Muscle of leg (tissue), 16 donors: ENCODE results near the gene SAA4. TPM values are rescaled to one million over a fixed set of nuclear protein-coding genes. Genes with fewer than 3 reads are reported as not detected.
"Not testable (repeated sequence)": the region's sequence is repeated elsewhere in the genome, so short reads cannot be mapped to it uniquely, and the experiment has no call there.

Source experiments
- DNase-seq: peaks from one replicate; pipeline ENCODE4 v3.0.0; 2013
- H3K27ac ChIP-seq: one replicate; pipeline ENCODE4 v1.5.1; 2013; ENCODE audit warnings: mild to moderate bottlenecking, low read length, control low read depth
- H3K27me3 ChIP-seq: one replicate; pipeline ENCODE4 v1.6.1; 2013; ENCODE audit warnings: low read length; ENCODE audit not compliant: control insufficient read depth, insufficient read depth
- H3K36me3 ChIP-seq: one replicate; pipeline ENCODE4 v1.6.1; 2013; ENCODE audit warnings: low read length; ENCODE audit not compliant: control insufficient read depth, insufficient read depth
- H3K4me1 ChIP-seq: one replicate; pipeline ENCODE4 v1.6.1; 2013; ENCODE audit warnings: low read length; ENCODE audit not compliant: control insufficient read depth, insufficient read depth
- H3K4me3 ChIP-seq: one replicate; pipeline ENCODE4 v1.5.1; 2013; ENCODE audit warnings: low read length, control low read depth
- H3K9me3 ChIP-seq: replicated peaks from 2 replicates; pipeline ENCODE4 v1.6.1; 2013; ENCODE audit warnings: low read depth, low read length; ENCODE audit not compliant: control insufficient read depth
- WGBS: methylation state at CpG from one replicate; pipeline ENCODE4 v1.1.5; 2013; ENCODE audit warnings: missing lambda C conversion rate; ENCODE audit not compliant: insufficient coverage; 5-methylcytosine and 5-hydroxymethylcytosine counted together
- long read RNA-seq, 11 donors: transcript quantifications; one replicate each; lab custom pipeline, GENCODE V29; 2026
- polyA plus RNA-seq, 8 donors: library from polyadenylated mRNA; unstranded; fragments of 120-200 nt; gene quantifications; one replicate each; pipeline versions ENCODE4 v1.2.1 to v1.2.3, GENCODE V29; 2013; ENCODE audit warnings: inconsistent platforms in 1 of 8, low replicate concordance in 1 of 8; ENCODE audit not compliant: insufficient read length in 8 of 8, insufficient read depth in 1 of 8
- total RNA-seq: library from RNA; stranded (reverse); fragments of 120-200 nt; gene quantifications from one replicate; pipeline ENCODE4 v1.2.4, GENCODE V29; 2013

SAA4 gene
- not detected for total RNA-seq
- under 1 TPM in 1 of 8 donors, not detected in 7; 0.25 TPM for polyA plus RNA-seq
- long read RNA-seq, donor 1, result 0 reads
- long read RNA-seq, donor 2, result 0 reads
- long read RNA-seq, donor 3, result 0 reads
- long read RNA-seq, donor 4, result 0 reads
- long read RNA-seq, donor 5, result 0 reads
- long read RNA-seq, donor 6, result 0 reads
- long read RNA-seq, donor 7, result 0 reads
- long read RNA-seq, donor 8, result 0 reads
- long read RNA-seq, donor 9, result 0 reads
- long read RNA-seq, donor 10, result 0 reads
- long read RNA-seq, donor 11, result 0 reads

- no peak within 1 kb of the TSS for H3K27ac ChIP-seq
- no peaks in the 10 kb centered on the region for H3K27me3 ChIP-seq
- no peaks in the 10 kb centered on the region for H3K36me3 ChIP-seq
- H3K9me3 ChIP-seq, result no peaks in the 10 kb centered on the region
- H3K4me3 ChIP-seq, result no peak within 1 kb of the TSS
- DNase-seq, result no peak
- no peaks in the 10 kb centered on the region for H3K4me1 ChIP-seq
- WGBS, result no CpG with 5 or more reads among the region's 2 CpGs
These were observed at the start of gene SAA4 for GRCh38 chr11:18236664-18237356. SAA4 (minus strand) TSS chr11:18236802; CDS start chr11:18235926, 876 bp downstream.

- no peaks in the 10 kb centered on the region for H3K4me1 ChIP-seq
- no peaks in the 10 kb centered on the region for H3K9me3 ChIP-seq
- no peak overlapping the region for H3K27ac ChIP-seq
- peaks cover 46% of the 10 kb centered on the region for H3K36me3 ChIP-seq
- no peak overlapping the region for H3K4me3 ChIP-seq
- WGBS, result 100% methylated on average over 1 of the region's 1 CpG
- DNase-seq, result no peak
- H3K27me3 ChIP-seq, result no peaks in the 10 kb centered on the region
These were observed 49.2 kb upstream of the SAA4 start for GRCh38 chr11:18285841-18286240.

GRCh38 chr11:18282626-18283025, 46.0 kb upstream of the SAA4 start:
- Histone ChIP-seq H3K27ac (no peak overlapping the region), H3K27me3 (no peaks in the 10 kb centered on the region), H3K9me3 (no peaks in the 10 kb centered on the region), H3K36me3 (peaks cover 41% of the 10 kb centered on the region), H3K4me1 (no peaks in the 10 kb centered on the region), H3K4me3 (no peak overlapping the region)
- no peak for DNase-seq
- 100% methylated on average over 1 of the region's 2 CpGs for WGBS

- Histone ChIP-seq H3K36me3 (peaks cover 27% of the 10 kb centered on the region), H3K4me1 (no peaks in the 10 kb centered on the region), H3K27me3 (no peaks in the 10 kb centered on the region), H3K27ac (no peak overlapping the region), H3K9me3 (no peaks in the 10 kb centered on the region), H3K4me3 (no peak overlapping the region)
- no peak for DNase-seq
- WGBS, result 83% methylated on average over 1 of the region's 4 CpGs
These were observed 43.9 kb upstream of the SAA4 start for GRCh38 chr11:18280438-18281045.

GRCh38 chr11:18277565-18278271, 41.1 kb upstream of the SAA4 start:
- WGBS, result 90% methylated on average over 2 of the region's 5 CpGs
- peak; percentile 49 for DNase-seq
- Histone ChIP-seq H3K27ac (peak overlapping the region; percentile 13), H3K4me3 (no peak overlapping the region), H3K4me1 (no peaks in the 10 kb centered on the region), H3K27me3 (no peaks in the 10 kb centered on the region), H3K36me3 (peaks cover 18% of the 10 kb centered on the region), H3K9me3 (no peaks in the 10 kb centered on the region)

GRCh38 chr11:18271206-18271605, 34.6 kb upstream of the SAA4 start:
- no CpG with 5 or more reads among the region's 4 CpGs for WGBS
- no peaks in the 10 kb centered on the region for H3K36me3 ChIP-seq
- no peak overlapping the region for H3K4me3 ChIP-seq
- no peak overlapping the region for H3K27ac ChIP-seq
- H3K9me3 ChIP-seq, result no peaks in the 10 kb centered on the region
- H3K4me1 ChIP-seq, result no peaks in the 10 kb centered on the region
- H3K27me3 ChIP-seq, result no peaks in the 10 kb centered on the region
- no peak for DNase-seq

- H3K27me3 ChIP-seq, result no peaks in the 10 kb centered on the region
- no peaks in the 10 kb centered on the region for H3K9me3 ChIP-seq
- WGBS, result 69% methylated on average over 4 of the region's 4 CpGs
- H3K27ac ChIP-seq, result no peak overlapping the region
- H3K36me3 ChIP-seq, result no peaks in the 10 kb centered on the region
- DNase-seq, result no peak
- H3K4me3 ChIP-seq, result no peak overlapping the region
- no peaks in the 10 kb centered on the region for H3K4me1 ChIP-seq
These were observed 33.5 kb upstream of the SAA4 start for GRCh38 chr11:18270102-18270501.

GRCh38 chr11:18269252-18269651, 32.6 kb upstream of the SAA4 start:
- not testable (repeated sequence) for H3K9me3 ChIP-seq, H3K4me1 ChIP-seq, H3K27ac ChIP-seq, H3K27me3 ChIP-seq, H3K36me3 ChIP-seq, H3K4me3 ChIP-seq, DNase-seq
- WGBS, result no CpG with 5 or more reads among the region's 5 CpGs

- not testable (repeated sequence) for H3K4me1 ChIP-seq, H3K9me3 ChIP-seq, H3K4me3 ChIP-seq, DNase-seq, H3K27me3 ChIP-seq, H3K27ac ChIP-seq, H3K36me3 ChIP-seq
- 100% methylated on average over 1 of the region's 10 CpGs for WGBS
These were observed 30.9 kb upstream of the SAA4 start for GRCh38 chr11:18267335-18268133.
